GM18951 (cell line): ENCODE data around the gene PLCL1.

Experiments used
- POLR2A ChIP-seq: IDR thresholded peaks from 4 replicates; pipeline ENCODE4 v1.6.1; 2011; ENCODE audit warnings: mild to moderate bottlenecking; ENCODE audit not compliant: insufficient read length, insufficient read depth; ENCODE audit errors: extremely low read depth
- in situ Hi-C: fragments of 300-500 bp; cut with MboI; formaldehyde crosslinking; loops from one replicate; pipeline ENCODE4 v1.12.0; 2022; ENCODE audit warnings: low sequenced_read_pairs, mixed read lengths, inconsistent platforms; ENCODE audit not compliant: unreplicated experiment

Gene PLCL1

GRCh38 chr2:197982565-197982964, 178.2 kb downstream of the PLCL1 start:
- in situ Hi-C loops: no loop called here

GRCh38 chr2:197985029-197985638, 180.7 kb downstream of the PLCL1 start:
- TF ChIP-seq POLR2A: no peak
- in situ Hi-C loops: no loop called here

More at GRCh38 chr2:197982565-197982964, 178.2 kb downstream of the PLCL1 start:
- no peak for TF ChIP-seq POLR2A

GRCh38 chr2:197986977-197987376, 182.6 kb downstream of the PLCL1 start:
- in situ Hi-C loops: no loop called here
- TF ChIP-seq POLR2A: no peak

- TF ChIP-seq POLR2A: no peak
- in situ Hi-C loops: no loop called here
Measured at GRCh38 chr2:197990356-197990755, 186.0 kb downstream of the PLCL1 start.

GRCh38 chr2:197992482-197993133, 188.2 kb downstream of the PLCL1 start:
- in situ Hi-C loops: no loop called here
- no peak for TF ChIP-seq POLR2A

- TF ChIP-seq POLR2A: no peak
- in situ Hi-C loops: no loop called here
Measured at GRCh38 chr2:197993363-197993762, 189.0 kb downstream of the PLCL1 start.

- TF ChIP-seq POLR2A: no peak
- in situ Hi-C loops: no loop called here
Measured at GRCh38 chr2:197993830-197994229, 189.4 kb downstream of the PLCL1 start.

GRCh38 chr2:197994751-197995150, 190.4 kb downstream of the PLCL1 start:
- no peak for TF ChIP-seq POLR2A
- in situ Hi-C loops: no loop called here

GRCh38 chr2:197996583-197996982, 192.2 kb downstream of the PLCL1 start:
- in situ Hi-C loops: no loop called here
- TF ChIP-seq POLR2A: no peak

GRCh38 chr2:197997083-197997541, 192.7 kb downstream of the PLCL1 start:
- in situ Hi-C loops: no loop called here
- TF ChIP-seq POLR2A: no peak

GRCh38 chr2:197998702-197999101, 194.3 kb downstream of the PLCL1 start:
- no peak for TF ChIP-seq POLR2A
- in situ Hi-C loops: no loop called here

- in situ Hi-C loops: no loop called here
Measured at GRCh38 chr2:198000417-198000816, 196.0 kb downstream of the PLCL1 start.

GRCh38 chr2:198004173-198004572, 199.8 kb downstream of the PLCL1 start:
- in situ Hi-C loops: no loop called here
- no peak for TF ChIP-seq POLR2A

More at GRCh38 chr2:198000417-198000816, 196.0 kb downstream of the PLCL1 start:
- TF ChIP-seq POLR2A: no peak
